Esophagus (tissue), 2 donors: Measurements from ENCODE around the gene PPP1R15B. TPM values are rescaled to one million over a fixed set of nuclear protein-coding genes. Genes with fewer than 3 reads are reported as not detected.

Experiments
- H3K27ac ChIP-seq, 2 donors: one replicate each; pipeline ENCODE4 v1.5.1; 2013; ENCODE audit warnings: low read depth in 2 of 2, mild to moderate bottlenecking in 2 of 2, inconsistent platforms in 1 of 2, low read length in 1 of 2, moderate library complexity in 1 of 2
- H3K27me3 ChIP-seq, 2 donors: one replicate each; pipeline ENCODE4 v1.6.1; 2013; ENCODE audit warnings: low read length in 2 of 2, control low read depth in 1 of 2, mild to moderate bottlenecking in 1 of 2; ENCODE audit not compliant: insufficient read depth in 2 of 2, control insufficient read depth in 1 of 2
- H3K36me3 ChIP-seq, 2 donors: one replicate each; pipeline ENCODE4 v1.6.1; 2013; ENCODE audit warnings: low read length in 1 of 2; ENCODE audit not compliant: control insufficient read depth in 2 of 2, insufficient read depth in 2 of 2
- H3K4me1 ChIP-seq, 2 donors: one replicate each; pipeline ENCODE4 v1.6.1; 2013; ENCODE audit warnings: low read length in 1 of 2; ENCODE audit not compliant: control insufficient read depth in 2 of 2, insufficient read depth in 2 of 2
- H3K4me3 ChIP-seq, 2 donors: one replicate each; pipeline ENCODE4 v1.5.1; 2013; ENCODE audit warnings: low read length in 2 of 2, mild to moderate bottlenecking in 2 of 2, low read depth in 1 of 2, moderate library complexity in 1 of 2
- H3K9me3 ChIP-seq, 2 donors: one replicate each; pipeline ENCODE4 v1.6.1; 2013; ENCODE audit warnings: mild to moderate bottlenecking in 2 of 2, low read depth in 1 of 2, low read length in 1 of 2, moderate library complexity in 1 of 2; ENCODE audit not compliant: control insufficient read depth in 2 of 2, insufficient read depth in 1 of 2
- WGBS, 2 donors: extraction: QIAGEN DNeasy Blood & Tissue Kit; methylation state at CpG; one replicate each; pipeline ENCODE4 v1.1.7; 2013; 5-methylcytosine and 5-hydroxymethylcytosine counted together
- polyA plus RNA-seq, 2 donors: library from polyadenylated mRNA; stranded (reverse); fragments of 200-250 nt; gene quantifications; one replicate each; pipeline ENCODE4 v1.2.3, GENCODE V29; 2013
- donor health status: healthy with polysubstance abuse.
- donor health status: Bipolar disorder and iron deficiency.

PPP1R15B gene
- polyA plus RNA-seq, 2 donors: 14.1 to 15.7 TPM

DNA sequence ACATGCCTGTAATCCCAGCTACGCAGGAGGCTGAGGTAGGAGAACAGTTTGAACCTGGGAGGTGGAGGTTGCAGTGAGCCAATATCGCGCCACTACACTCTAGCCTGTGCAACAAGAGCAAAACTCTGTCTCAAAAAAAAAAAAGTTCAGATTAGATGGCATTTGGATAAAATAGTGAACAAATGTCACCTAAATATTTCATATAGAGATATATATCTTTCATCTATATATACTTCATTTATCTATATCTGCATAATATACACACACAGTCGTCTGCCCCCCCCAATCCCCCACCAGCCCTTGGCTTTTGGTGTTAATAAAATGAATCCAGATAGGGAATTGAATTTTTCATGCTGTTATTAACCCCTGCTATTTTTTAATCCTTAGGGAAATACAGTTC, 5.0 kb downstream of the PPP1R15B start:
- Histone ChIP-seq H3K4me1 (no peaks in the 10 kb centered on the region), H3K4me3 (peak overlapping the region in 1 of 2 donors; percentile 41), H3K36me3 (peaks cover 0 to 4% of the 10 kb centered on the region in 2 donors), H3K9me3 (no peaks in the 10 kb centered on the region), H3K27me3 (no peaks in the 10 kb centered on the region), H3K27ac (no peak overlapping the region)
- WGBS, 2 donors: 41 to 58% methylated on average over 4 of the region's 4 CpGs

DNA sequence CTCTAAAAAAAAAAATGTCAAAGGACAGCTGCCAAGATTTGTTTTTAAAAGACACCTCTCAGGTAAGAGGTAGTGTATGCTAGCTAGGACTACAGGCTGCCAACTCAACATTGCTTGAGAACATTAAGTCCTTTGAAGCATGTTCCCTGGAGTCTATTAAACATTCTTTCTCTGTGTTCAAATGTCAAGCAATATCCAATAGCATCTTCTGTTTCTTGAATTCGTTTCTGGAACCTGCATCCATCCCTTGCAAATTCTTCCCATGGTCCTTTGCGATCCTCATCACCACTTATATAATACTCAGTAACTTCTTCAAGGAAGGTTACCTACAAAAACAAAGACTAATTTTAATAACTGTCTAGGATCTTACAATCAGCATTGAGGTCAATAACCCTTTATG, 5.6 kb downstream of the PPP1R15B start:
- H3K4me1 ChIP-seq: no peaks in the 10 kb centered on the region
- no peaks in the 10 kb centered on the region for H3K27me3 ChIP-seq
- peaks cover 0 to 4% of the 10 kb centered on the region in 2 donors for H3K36me3 ChIP-seq
- no peaks in the 10 kb centered on the region for H3K9me3 ChIP-seq
- no peak overlapping the region for H3K27ac ChIP-seq
- WGBS, 2 donors: 29 to 35% methylated on average over 2 of the region's 2 CpGs
- peak overlapping the region in 1 of 2 donors; percentile 5 for H3K4me3 ChIP-seq

DNA sequence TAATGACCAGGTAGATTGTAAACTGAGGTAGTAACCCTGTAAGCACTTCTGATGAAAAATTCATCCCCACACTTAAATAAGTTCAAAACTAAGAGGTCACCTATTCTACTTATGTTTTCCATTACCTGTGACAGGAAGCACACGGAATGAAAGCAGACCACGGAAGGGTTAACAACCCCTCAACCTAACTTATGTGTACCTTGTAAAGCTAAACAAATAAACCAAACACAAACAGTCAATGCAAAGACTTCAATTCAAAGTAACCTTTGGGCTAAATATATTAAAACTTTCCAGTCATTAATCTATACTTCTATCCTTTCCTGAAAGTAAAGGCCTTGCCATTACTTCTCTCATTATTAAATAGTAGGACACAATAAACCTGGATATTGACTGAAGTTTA, 7.0 kb downstream of the PPP1R15B start:
- no peaks in the 10 kb centered on the region for H3K4me1 ChIP-seq
- 54 to 62% methylated on average over 2 of the region's 2 CpGs for WGBS, 2 donors
- H3K4me3 ChIP-seq: no peak overlapping the region
- H3K9me3 ChIP-seq: no peaks in the 10 kb centered on the region
- peaks cover 3 to 4% of the 10 kb centered on the region in 2 donors for H3K36me3 ChIP-seq
- H3K27ac ChIP-seq: no peak overlapping the region
- H3K27me3 ChIP-seq: no peaks in the 10 kb centered on the region

DNA sequence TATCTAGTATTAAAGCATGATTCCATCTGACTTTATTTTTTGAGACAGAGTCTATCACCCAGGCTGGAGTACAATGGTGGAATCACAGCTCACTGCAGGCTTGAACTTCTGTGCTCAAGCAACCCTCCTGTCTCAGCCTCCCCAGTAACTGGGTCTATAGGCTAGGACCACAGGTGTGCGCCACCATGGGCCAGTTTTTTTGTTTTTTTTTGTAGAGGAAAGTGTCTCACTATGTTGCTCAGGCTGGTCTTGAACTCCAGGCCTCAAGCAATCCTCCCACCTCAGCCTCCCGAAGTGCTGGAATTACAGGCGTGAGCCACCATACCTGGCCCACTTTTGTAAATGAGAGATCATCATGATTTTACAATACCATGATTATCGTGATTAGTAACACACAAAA, 9.2 kb downstream of the PPP1R15B start:
- Histone ChIP-seq H3K36me3 (peaks cover 3 to 4% of the 10 kb centered on the region in 2 donors), H3K4me1 (no peaks in the 10 kb centered on the region), H3K9me3 (no peaks in the 10 kb centered on the region), H3K4me3 (no peak overlapping the region), H3K27ac (no peak overlapping the region), H3K27me3 (no peaks in the 10 kb centered on the region)
- 92 to 95% methylated on average over 4 of the region's 4 CpGs for WGBS, 2 donors

DNA sequence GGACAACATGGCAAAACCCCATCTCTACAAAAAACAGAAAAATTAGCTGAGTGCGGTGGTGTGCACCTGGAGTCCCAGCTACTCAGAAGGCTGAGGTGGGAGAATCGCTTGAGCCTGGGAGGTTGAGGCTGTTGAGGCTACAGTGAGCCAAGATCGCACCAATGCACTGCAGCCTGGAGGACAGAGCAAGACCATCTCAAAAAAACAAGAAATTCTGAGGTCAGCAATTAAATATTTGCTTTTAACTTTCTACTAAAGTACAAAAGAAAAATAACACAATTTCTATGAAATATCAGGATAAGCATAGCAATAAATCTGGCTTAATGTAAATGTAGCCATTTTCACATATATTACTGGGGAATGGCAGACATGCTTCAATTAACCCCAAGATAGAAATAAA, 9.9 kb downstream of the PPP1R15B start:
- Histone ChIP-seq H3K4me3 (no peak overlapping the region), H3K9me3 (no peaks in the 10 kb centered on the region), H3K36me3 (peaks cover 3 to 4% of the 10 kb centered on the region in 2 donors), H3K27me3 (no peaks in the 10 kb centered on the region), H3K27ac (no peak overlapping the region), H3K4me1 (no peaks in the 10 kb centered on the region)
- WGBS, 2 donors: 94 to 97% methylated on average over 3 of the region's 3 CpGs

DNA sequence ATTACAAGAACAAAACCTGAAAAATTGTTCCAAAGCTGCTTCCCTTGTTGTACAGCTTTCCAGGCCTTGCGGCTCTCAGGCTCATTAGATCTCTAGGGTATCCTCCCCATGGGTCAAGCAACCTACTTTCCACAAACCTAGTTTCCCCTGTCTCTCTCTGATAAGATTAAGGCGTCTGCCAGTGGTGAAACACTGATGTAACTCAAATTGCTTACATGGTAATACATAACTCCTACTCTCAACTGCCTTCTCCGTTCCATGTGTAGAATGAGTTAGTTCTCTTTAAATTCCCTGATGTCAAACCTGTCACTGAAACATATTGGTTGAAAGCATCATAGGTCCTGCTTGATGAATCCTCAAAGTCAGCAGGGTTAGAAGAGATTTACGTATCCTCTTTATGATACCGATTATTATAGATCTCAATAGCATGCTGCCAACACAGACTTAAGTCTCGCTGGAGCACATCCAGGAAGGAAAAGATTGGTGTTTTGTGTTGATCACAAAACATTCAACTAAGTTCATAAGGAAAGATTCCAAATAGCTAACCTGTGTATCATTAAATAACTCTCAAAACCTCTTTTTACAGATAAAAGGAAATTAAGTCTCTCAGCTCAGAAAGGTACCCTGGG, 10.6 kb downstream of the PPP1R15B start:
- H3K4me1 ChIP-seq: no peaks in the 10 kb centered on the region
- H3K36me3 ChIP-seq: peaks cover 3 to 4% of the 10 kb centered on the region in 2 donors
- H3K27me3 ChIP-seq: no peaks in the 10 kb centered on the region
- H3K27ac ChIP-seq: no peak overlapping the region
- WGBS, 2 donors: 70 to 71% methylated on average over 6 of the region's 6 CpGs
- H3K9me3 ChIP-seq: no peaks in the 10 kb centered on the region
- no peak overlapping the region for H3K4me3 ChIP-seq

DNA sequence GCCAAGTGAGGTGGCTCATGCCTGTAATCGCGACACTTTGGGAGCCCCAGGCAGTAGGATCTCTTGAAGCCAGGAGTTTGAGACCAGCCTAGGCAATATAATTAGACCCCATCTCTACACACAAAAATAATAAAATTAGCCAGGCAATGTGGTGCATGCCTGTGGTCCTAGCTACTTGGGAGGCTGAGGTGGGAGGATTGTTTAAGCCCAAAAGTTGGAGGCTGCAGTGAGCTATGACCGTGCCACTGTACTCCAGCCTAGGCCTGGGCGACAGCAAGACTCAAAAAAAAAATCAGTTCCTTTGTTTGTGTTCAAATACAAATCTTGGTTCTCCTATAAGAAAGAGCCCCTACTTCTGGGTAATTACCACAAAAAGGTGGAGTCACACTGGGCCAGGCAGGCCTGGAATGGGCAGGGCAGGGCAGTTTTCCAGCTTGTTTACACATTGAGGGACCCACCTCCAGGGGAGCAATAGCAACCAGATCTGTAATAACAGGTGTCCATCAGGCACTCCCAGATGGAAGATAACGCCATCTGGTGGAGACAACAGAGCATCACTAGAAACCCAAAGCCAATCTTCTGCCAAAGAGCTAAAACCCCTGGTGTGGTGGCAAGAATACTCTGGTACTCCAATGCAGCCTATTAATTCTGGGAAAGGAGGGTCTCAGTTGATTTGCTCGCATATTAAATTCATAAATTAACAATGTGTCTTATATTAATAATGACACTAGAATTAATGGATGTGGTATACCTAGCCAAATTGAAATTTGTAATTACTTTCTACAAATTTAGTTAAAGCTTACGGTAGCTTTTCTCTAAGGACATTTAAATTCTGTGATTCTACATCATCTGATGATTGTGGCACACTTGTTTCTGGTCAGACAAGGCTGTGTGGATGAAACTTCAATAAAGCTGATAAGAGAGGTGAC, 13.2 kb downstream of the PPP1R15B start:
- Histone ChIP-seq H3K27me3 (no peaks in the 10 kb centered on the region), H3K27ac (peak overlapping the region in 1 of 2 donors; percentile 41), H3K4me3 (no peak overlapping the region), H3K9me3 (no peaks in the 10 kb centered on the region), H3K4me1 (no peaks in the 10 kb centered on the region), H3K36me3 (peaks cover 3 to 4% of the 10 kb centered on the region in 2 donors)
- WGBS, 2 donors: 63 to 64% methylated on average over 7 of the region's 7 CpGs

DNA sequence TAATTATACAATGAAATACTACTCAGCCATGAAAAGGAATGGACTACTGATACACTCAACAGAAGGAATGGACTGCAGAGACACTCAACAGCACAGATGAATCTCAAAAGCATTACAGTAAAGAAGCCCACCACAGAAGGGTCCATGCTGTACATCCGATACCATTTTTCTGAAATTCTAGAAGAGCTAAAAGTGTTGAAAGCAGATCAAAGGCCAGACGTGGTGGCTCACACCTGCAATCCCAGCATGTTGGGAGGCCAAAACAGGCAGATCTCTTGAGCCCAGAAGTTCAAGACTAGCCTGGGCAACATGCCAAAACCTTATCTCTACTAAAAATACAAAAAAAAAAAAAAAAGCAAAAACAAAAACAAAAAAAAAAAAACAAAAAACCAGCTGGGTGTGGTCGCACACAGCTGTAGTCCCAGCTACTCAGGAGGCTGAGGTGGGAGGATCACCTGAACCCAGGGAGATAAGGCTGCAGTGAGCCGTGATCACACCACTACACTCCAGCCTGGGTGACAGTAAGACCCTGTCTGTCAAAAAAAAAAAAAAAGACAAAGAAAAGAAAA, 15.5 kb downstream of the PPP1R15B start:
- Histone ChIP-seq H3K9me3 (no peaks in the 10 kb centered on the region), H3K27me3 (no peaks in the 10 kb centered on the region)
- 87 to 88% methylated on average over 4 of the region's 4 CpGs for WGBS, 2 donors

DNA sequence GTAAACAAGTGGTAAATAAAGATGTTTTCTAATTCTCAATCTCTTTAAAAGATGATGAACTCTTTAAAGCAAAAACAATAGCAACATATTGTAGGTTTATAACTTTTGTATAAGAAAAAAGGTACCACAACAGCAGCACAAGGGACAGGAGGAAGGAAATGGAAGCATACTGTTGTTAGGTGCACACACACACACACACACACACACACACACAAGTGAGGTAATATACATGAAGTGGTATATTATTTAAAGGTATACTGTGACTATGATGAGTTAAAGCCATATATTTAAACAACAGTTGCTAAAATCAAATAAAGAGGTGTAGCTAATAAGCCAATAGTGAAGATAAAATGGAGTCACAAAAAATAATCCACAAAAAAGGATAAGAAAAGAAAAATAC, 20.0 kb downstream of the PPP1R15B start:
- no peak overlapping the region for H3K4me3 ChIP-seq
- no peak overlapping the region for H3K27ac ChIP-seq
- H3K27me3 ChIP-seq: no peaks in the 10 kb centered on the region
- no peaks in the 10 kb centered on the region for H3K9me3 ChIP-seq
- H3K4me1 ChIP-seq: no peaks in the 10 kb centered on the region
- no peaks in the 10 kb centered on the region for H3K36me3 ChIP-seq

More for the DNA sequence above, 15.5 kb downstream of the PPP1R15B start:
- peaks cover 0 to 3% of the 10 kb centered on the region in 2 donors for H3K36me3 ChIP-seq
- H3K27ac ChIP-seq: no peak overlapping the region
- H3K4me3 ChIP-seq: no peak overlapping the region
- no peaks in the 10 kb centered on the region for H3K4me1 ChIP-seq
